NCI-H2227 treated with DMSO at 0.1 percent for 48 hours (cell line): ENCODE measurements around the gene DSG1.
"Not testable (repeated sequence)": the region's sequence is repeated elsewhere in the genome, so short reads cannot be mapped to it uniquely, and the experiment has no call there.

Experiments
- DNase-seq: peaks from one replicate; lab custom pipeline; 2025; lab: John Stamatoyannopoulos, UW

Gene DSG1

GRCh38 chr18:31343454-31343853 is 25.5 kb downstream of the DSG1 start:
- no peak for DNase-seq

- DNase-seq, result not testable (repeated sequence)
Measured at GRCh38 chr18:31353336-31353735, 35.4 kb downstream of the DSG1 start.

- DNase-seq, result no peak
Measured at GRCh38 chr18:31354990-31355389, 37.0 kb downstream of the DSG1 start.

- no peak for DNase-seq
Measured at GRCh38 chr18:31356025-31356424, 38.1 kb downstream of the DSG1 start.

- no peak for DNase-seq
Measured at GRCh38 chr18:31364190-31364589, 46.2 kb downstream of the DSG1 start.

- no peak for DNase-seq
Measured at GRCh38 chr18:31369478-31369877, 51.5 kb downstream of the DSG1 start.

- no peak for DNase-seq
Measured at GRCh38 chr18:31371989-31372388, 54.0 kb downstream of the DSG1 start.

GRCh38 chr18:31373641-31374040 is 55.7 kb downstream of the DSG1 start:
- DNase-seq, result no peak

- no peak for DNase-seq
Measured at GRCh38 chr18:31376477-31376876, 58.5 kb downstream of the DSG1 start, which contains the start of gene DSG4. TSS of gene DSG4 (plus strand) at chr18:31376777. CDS start at chr18:31376912, 135 bp downstream.

GRCh38 chr18:31380912-31381311 is 63.0 kb downstream of the DSG1 start:
- DNase-seq, result no peak

- DNase-seq, result no peak
Measured at GRCh38 chr18:31382107-31382506, 64.1 kb downstream of the DSG1 start.

- DNase-seq, result no peak
Measured at GRCh38 chr18:31386741-31387140, 68.8 kb downstream of the DSG1 start.

- no peak for DNase-seq
Measured at GRCh38 chr18:31393286-31393685, 75.3 kb downstream of the DSG1 start.

GRCh38 chr18:31396796-31397612 is 79.0 kb downstream of the DSG1 start:
- DNase-seq, result no peak

- no peak for DNase-seq
Measured at GRCh38 chr18:31398191-31398590, 80.2 kb downstream of the DSG1 start.

- no peak for DNase-seq
Measured at GRCh38 chr18:31399306-31400032, 81.5 kb downstream of the DSG1 start.

GRCh38 chr18:31401156-31402025 is 83.4 kb downstream of the DSG1 start:
- no peak for DNase-seq

- no peak for DNase-seq
Measured at GRCh38 chr18:31402026-31402373, 84.0 kb downstream of the DSG1 start.

GRCh38 chr18:31403409-31403808 is 85.4 kb downstream of the DSG1 start:
- DNase-seq, result no peak
